Endothelial cell of umbilical vein (primary cell): ENCODE measurements around the gene CHTF8. TPM values are rescaled to one million over a fixed set of nuclear protein-coding genes. Genes with fewer than 3 reads are reported as not detected.

ENCODE experiments used
- BruUV-seq: library from RNA; stranded (reverse); fragments of 400-500 nt; replicated peaks from 2 replicates; lab custom pipeline; 2021; lab: Mats Ljungman, UMichigan
- CTCF ChIA-PET: fragments of 300-600, 350-600 bp; sonication (Branson Sonifier 250); formaldehyde crosslinking; loops from one replicate; lab custom pipeline; 2021; ENCODE audit warnings: antibody characterized with exemption, inconsistent platforms; lab: Charles Lee
- POLR2A ChIA-PET: fragments of 300-600, 350-600 bp; sonication (Branson Sonifier 250); formaldehyde crosslinking; loops from one replicate; lab custom pipeline; 2021; ENCODE audit warnings: antibody characterized with exemption, inconsistent platforms; lab: Charles Lee
- DNase-seq: peaks from one replicate; pipeline ENCODE4 v3.0.0-alpha.2; 2011; ENCODE audit warnings: low read depth, low spot score
- FAIRE-seq: peaks from 2 replicates; lab custom pipeline; 2011; peaks lifted over from hg19 to GRCh38; lab: Jason Lieb, UNC
- H2AFZ ChIP-seq: 2 replicates; pipeline ENCODE4 v1.6.0; 2012; ENCODE audit warnings: low read depth, low read length, control low read depth, inconsistent platforms
- H3K27ac ChIP-seq: 2 replicates; pipeline ENCODE4 v1.5.1; 2011; ENCODE audit warnings: low read depth, mild to moderate bottlenecking, control low read depth, low read length, moderate library complexity; ENCODE audit not compliant: insufficient read depth
- H3K27me3 ChIP-seq, 2 experiments: 2 replicates each; pipeline versions ENCODE4 v1.6.0 to v1.6.1; 2011; ENCODE audit warnings: low read length in 2 of 2, mixed read lengths in 1 of 2; ENCODE audit not compliant: control insufficient read depth in 2 of 2, insufficient read depth in 2 of 2
- H3K36me3 ChIP-seq, 2 experiments: 2 replicates in 1 of 2; 3 replicates in 1 of 2; pipeline ENCODE4 v1.5.1; 2011; ENCODE audit warnings: low read length in 2 of 2, mild to moderate bottlenecking in 1 of 2, moderate library complexity in 1 of 2; ENCODE audit not compliant: control insufficient read depth in 2 of 2, insufficient read depth in 2 of 2; ENCODE audit errors: extremely low read depth in 1 of 2
- H3K4me1 ChIP-seq: 3 replicates; pipeline ENCODE4 v1.5.1; 2011; ENCODE audit warnings: mild to moderate bottlenecking, low read length; ENCODE audit not compliant: control insufficient read depth, insufficient read depth; ENCODE audit errors: extremely low read depth
- H3K4me2 ChIP-seq: 2 replicates; pipeline ENCODE4 v1.6.1; 2011; ENCODE audit warnings: low read length, control low read depth, mixed read lengths; ENCODE audit not compliant: insufficient read depth
- H3K4me3 ChIP-seq, 3 experiments: fragments of 200-600 bp in 1 of 3; sonication (generic), shearing (Covaris generic) in 1 of 3; replicated peaks in 1 of 3; 2 replicates each; pipeline ENCODE4 v1.5.1; 2011 to 2016; ENCODE audit warnings: control low read depth in 3 of 3, low read length in 3 of 3, mild to moderate bottlenecking in 2 of 3, inconsistent platforms in 1 of 3, low read depth in 1 of 3, moderate library complexity in 1 of 3; ENCODE audit not compliant: insufficient read depth in 1 of 3
- H3K79me2 ChIP-seq: 2 replicates; pipeline ENCODE4 v1.6.0; 2012; ENCODE audit warnings: low read length, inconsistent platforms; ENCODE audit not compliant: control insufficient read depth, insufficient read depth
- H3K9ac ChIP-seq: replicated peaks from 2 replicates; pipeline ENCODE3; 2011; ENCODE audit warnings: low read length, control low read depth; ENCODE audit not compliant: insufficient read depth; ENCODE audit errors: extremely low read depth
- H3K9me1 ChIP-seq: replicated peaks from 3 replicates; pipeline ENCODE4 v1.6.0; 2011; ENCODE audit warnings: mild to moderate bottlenecking, low read length; ENCODE audit not compliant: control insufficient read depth, insufficient read depth; ENCODE audit errors: extremely low read depth
- H3K9me3 ChIP-seq: replicated peaks from 2 replicates; pipeline ENCODE4 v1.5.1; 2012; ENCODE audit warnings: low read length, inconsistent platforms; ENCODE audit not compliant: control insufficient read depth, insufficient read depth
- H4K20me1 ChIP-seq: replicated peaks from 2 replicates; pipeline ENCODE3; 2011; ENCODE audit warnings: mild to moderate bottlenecking, low read length; ENCODE audit not compliant: control insufficient read depth, insufficient read depth; ENCODE audit errors: extremely low read depth
- CTCF ChIP-seq, 2 donors: IDR thresholded peaks; 1 replicate in 1 of 2; 2 replicates in 1 of 2; pipeline ENCODE4 v1.5.1; 2011; ENCODE audit warnings: low read length in 2 of 2, mild to moderate bottlenecking in 2 of 2, moderate library complexity in 2 of 2, control low read depth in 1 of 2, inconsistent platforms in 1 of 2, low read depth in 1 of 2; ENCODE audit not compliant: insufficient read depth in 1 of 2; ENCODE audit errors: extremely low read depth in 1 of 2
- EZH2 ChIP-seq: IDR thresholded peaks from 2 replicates; pipeline ENCODE4 v1.6.1; 2012; ENCODE audit warnings: borderline replicate concordance, low read depth, mild to moderate bottlenecking, moderate library complexity, low read length, inconsistent platforms; ENCODE audit not compliant: severe bottlenecking
- FOS ChIP-seq: IDR thresholded peaks from 2 replicates; pipeline ENCODE4 v1.6.1; 2011; ENCODE audit warnings: mild to moderate bottlenecking, low read length, moderate library complexity, borderline replicate concordance; ENCODE audit not compliant: insufficient read depth
- GATA2 ChIP-seq: IDR thresholded peaks from 2 replicates; pipeline ENCODE4 v1.7.0; 2011; ENCODE audit warnings: low read depth, mild to moderate bottlenecking, moderate library complexity, mixed read lengths, low read length; ENCODE audit not compliant: insufficient read length, insufficient read depth
- JUN ChIP-seq: IDR thresholded peaks from 2 replicates; pipeline ENCODE4 v1.6.1; 2011; ENCODE audit warnings: borderline replicate concordance, low read depth; ENCODE audit not compliant: insufficient read length, insufficient read depth
- MAX ChIP-seq: IDR thresholded peaks from 2 replicates; pipeline ENCODE4 v1.6.1; 2011; ENCODE audit not compliant: insufficient read depth, insufficient read length
- MYC ChIP-seq: IDR thresholded peaks from one replicate; pipeline ENCODE4 v1.6.1; 2011; ENCODE audit warnings: mild to moderate bottlenecking, low read depth, low read length
- POLR2A ChIP-seq: IDR thresholded peaks from 2 replicates; pipeline ENCODE4 v1.6.1; 2012; ENCODE audit warnings: low read depth, mild to moderate bottlenecking, control low read depth, low read length
- POLR2AphosphoS5 ChIP-seq: IDR thresholded peaks from 2 replicates; pipeline ENCODE4 v1.6.1; 2012; ENCODE audit warnings: low read depth, mild to moderate bottlenecking, control low read depth, low read length, moderate library complexity; ENCODE audit not compliant: insufficient read depth
- dilution Hi-C: fragments of 300-500 bp; cut with MboI; formaldehyde crosslinking; loops from one replicate; pipeline ENCODE4 v1.15.0; 2019; ENCODE audit warnings: low sequenced_read_pairs; ENCODE audit not compliant: extremely low pct_ligation_motif_present
- intact Hi-C: fragments of 100-400 bp; cut with micrococcal nuclease; formaldehyde crosslinking; loops from one replicate; pipeline ENCODE4 v1.10.0; 2022
- polyA plus RNA-seq, 4 experiments: library from polyadenylated mRNA; depleted of rRNA in 3 of 4; stranded (reverse) in 3 of 4; unstranded in 1 of 4; fragments of >200 nt; gene quantifications; 2 replicates each; pipeline versions ENCODE4 v1.2.1 to v1.2.3, GENCODE V29; 2011 to 2012; ENCODE audit warnings: missing spikeins in 1 of 4
- total RNA-seq: library from RNA; stranded (reverse); gene quantifications from 2 replicates; pipeline ENCODE4 v1.2.3, GENCODE V29; 2021

The CHTF8 gene
- total and polyA plus RNA-seq, 2 donors (not counting 3 experiments of a cell fraction or from before 2014, with no cell fraction given): 128 to 131 TPM

GRCh38 chr16:69118994-69119393 is 13.4 kb downstream of the CHTF8 start:
- H3K4me2 ChIP-seq: no peak overlapping the region
- no peak overlapping the region for H2AFZ ChIP-seq
- DNase-seq (no peak), FAIRE-seq (no peak)
- no peaks in the 10 kb centered on the region for H3K9me3 ChIP-seq
- no peaks in the 10 kb centered on the region for H3K27me3 ChIP-seq
- H3K4me1 ChIP-seq: peaks cover 13% of the 10 kb centered on the region
- POLR2A ChIA-PET: no interaction called here
- peaks cover 2 to 26% of the 10 kb centered on the region in 2 experiments for H3K36me3 ChIP-seq
- no peak overlapping the region for H3K27ac ChIP-seq
- BruUV-seq: no TSS peak
- H3K79me2 ChIP-seq: peaks cover 8% of the 10 kb centered on the region
- H3K4me3 ChIP-seq: no peak overlapping the region
- dilution Hi-C loops: no loop called here
- H3K9ac ChIP-seq: no peak overlapping the region
- CTCF ChIA-PET: interaction anchor here (1.0 to 1.6 kb wide), 3 partner anchors 10 to 271 kb away, joined by 3 to 7 read pairs (median 5); no protein-coding TSS in a partner anchor
- no peak for TF ChIP-seq FOS
- no peak for TF ChIP-seq MYC
- TF ChIP-seq GATA2: no peak
- TF ChIP-seq JUN: no peak
- TF ChIP-seq EZH2: no peak
- TF ChIP-seq POLR2A: no peak
- no peak for TF ChIP-seq CTCF (IDR thresholded peaks at IDR 0.05; ENCODE audit: extremely low read depth in 1 of 2, insufficient read depth in 1 of 2, low read depth in 1 of 2, low read length in 2 of 2)
- TF ChIP-seq POLR2AphosphoS5: no peak
- TF ChIP-seq MAX: no peak
- H4K20me1 ChIP-seq: peaks cover 6% of the 10 kb centered on the region
- intact Hi-C loops: no loop called here
- no peaks in the 10 kb centered on the region for H3K9me1 ChIP-seq
